GM12878 (cell line): ENCODE results near the gene WDR93. TPM values are rescaled to one million over a fixed set of nuclear protein-coding genes. Genes with fewer than 3 reads are reported as not detected.

Experiments
- ATAC-seq: fragments of 200-7000 bp; cut with Tn5 transposase; 3 replicates; pipeline ENCODE4 v1.9.1; 2020; ENCODE audit warnings: mild to moderate bottlenecking, moderate library complexity
- BruUV-seq: library from RNA; stranded (reverse); fragments of 400-500 nt; replicated peaks from 2 replicates; lab custom pipeline; 2021; lab: Mats Ljungman, UMichigan
- CTCF ChIA-PET: fragments of 300-600 bp; sonication (Branson Sonifier 250); formaldehyde crosslinking; extraction: SDS; loops from one replicate; lab custom pipeline; 2021; ENCODE audit warnings: inconsistent platforms; lab: Yijun Ruan, JAX
- POLR2A ChIA-PET: fragments of 350-600 bp; formaldehyde crosslinking; extraction: SDS; loops from one replicate; lab custom pipeline; 2021; ENCODE audit warnings: inconsistent platforms; lab: Charles Lee
- RAD21 ChIA-PET: fragments of 300-600 bp; sonication (Branson Sonifier 250); formaldehyde crosslinking; loops from one replicate; lab custom pipeline; 2023; ENCODE audit warnings: antibody characterized with exemption; ENCODE audit not compliant: unreplicated experiment; lab: Charles Lee
- SMC1A ChIA-PET: fragments of 300-600 bp; sonication (Branson Sonifier 250); formaldehyde crosslinking; loops from one replicate; lab custom pipeline; 2023; ENCODE audit not compliant: unreplicated experiment, uncharacterized antibody; lab: Charles Lee
- DNase-seq: peaks from one replicate; pipeline ENCODE4 v3.0.0-alpha.2; 2011; ENCODE audit warnings: low read depth, low spot score
- FAIRE-seq: peaks from 3 replicates; lab custom pipeline; 2011; peaks lifted over from hg19 to GRCh38; lab: Jason Lieb, UNC
- H2AFZ ChIP-seq: 2 replicates; pipeline ENCODE4 v1.6.0; 2011; ENCODE audit warnings: low read depth, low read length, control low read depth; ENCODE audit not compliant: control insufficient read depth
- H3K27ac ChIP-seq: 2 replicates; pipeline ENCODE4 v1.5.1; 2011; ENCODE audit warnings: control low read depth; ENCODE audit not compliant: control insufficient read depth, insufficient read depth
- H3K27me3 ChIP-seq, 2 experiments: replicated peaks in 1 of 2; 2 replicates each; pipeline versions ENCODE4 v1.6.0 to v1.6.1; 2011; ENCODE audit warnings: low read length in 1 of 2; ENCODE audit not compliant: control insufficient read depth in 2 of 2, insufficient read depth in 2 of 2
- H3K36me3 ChIP-seq, 2 experiments: 2 replicates each; pipeline ENCODE4 v1.5.1; 2011; ENCODE audit warnings: low read length in 1 of 2; ENCODE audit not compliant: control insufficient read depth in 2 of 2, insufficient read depth in 2 of 2
- H3K4me1 ChIP-seq: 2 replicates; pipeline ENCODE4 v1.6.1; 2011; ENCODE audit warnings: mild to moderate bottlenecking, low read length, moderate library complexity, mixed read lengths; ENCODE audit not compliant: control insufficient read depth, insufficient read depth
- H3K4me2 ChIP-seq: 2 replicates; pipeline ENCODE4 v1.6.0; 2011; ENCODE audit warnings: control low read depth; ENCODE audit not compliant: control insufficient read depth, insufficient read depth
- H3K4me3 ChIP-seq: fragments of 200-600 bp; sonication (generic); 2 replicates; pipeline ENCODE4 v1.5.1; 2016
- H3K79me2 ChIP-seq: 2 replicates; pipeline ENCODE4 v1.6.0; 2011; ENCODE audit warnings: low read length; ENCODE audit not compliant: control insufficient read depth, insufficient read depth
- H3K9ac ChIP-seq: 2 replicates; pipeline ENCODE4 v1.8.0; 2011; ENCODE audit warnings: low read length, control low read depth, mixed read lengths; ENCODE audit not compliant: control insufficient read depth, insufficient read depth
- H3K9me3 ChIP-seq: replicated peaks from 3 replicates; pipeline ENCODE4 v1.5.1; 2011; ENCODE audit warnings: mild to moderate bottlenecking, low read length; ENCODE audit not compliant: control insufficient read depth, insufficient read depth
- H4K20me1 ChIP-seq: 2 replicates; pipeline ENCODE4 v1.6.0; 2011; ENCODE audit not compliant: control insufficient read depth, insufficient read depth
- IKZF2 ChIP-seq, 2 experiments: fragments of 450-650 bp; IDR thresholded peaks; 2 replicates each; pipeline ENCODE4 v1.6.1; 2017; ENCODE audit warnings: mild to moderate bottlenecking in 2 of 2, moderate library complexity in 2 of 2
- NBN ChIP-seq: fragments of 450-650 bp; IDR thresholded peaks from 2 replicates; pipeline ENCODE4 v1.6.1; 2016
- TCF7 ChIP-seq: IDR thresholded peaks from 2 replicates; pipeline ENCODE4 v1.6.1; 2014; ENCODE audit warnings: antibody characterized with exemption, borderline replicate concordance
- ZSCAN29 ChIP-seq: fragments of 450-650 bp; IDR thresholded peaks from 2 replicates; pipeline ENCODE4 v1.6.1; 2017; ENCODE audit warnings: mild to moderate bottlenecking, moderate library complexity
- WGBS: methylation state at CpG from one replicate; pipeline ENCODE4 v1.1.6; 2016; ENCODE audit warnings: low lambda C conversion rate; ENCODE audit not compliant: insufficient replicate concordance, insufficient coverage; ENCODE audit errors: missing lambda C conversion rate; 5-methylcytosine and 5-hydroxymethylcytosine counted together
- in situ Hi-C: fragments of 300-500 bp; cut with MboI; formaldehyde crosslinking; loops from 9 replicates; pipeline ENCODE4 v1.14.3; 2018; ENCODE audit warnings: mixed read lengths
- intact Hi-C: fragments of 100-400 bp; cut with micrococcal nuclease; formaldehyde crosslinking; loops from one replicate; pipeline ENCODE4 v1.14.2; 2022; ENCODE audit not compliant: unreplicated experiment
- polyA plus RNA-seq, 11 experiments: library from polyadenylated mRNA; depleted of rRNA in 4 of 11; unstranded in 6 of 11; stranded (reverse) in 5 of 11; fragments of >200 nt; fragmentation: Nextera tagmentation in 4 of 11; fragmentation: Illumina TruSeq in 1 of 11; extraction: Ambion mirVana in 4 of 11; extraction: Trizol in 1 of 11; gene quantifications; 1 replicate in 1 of 11; 2 replicates in 10 of 11; pipeline versions ENCODE4 v1.2.1 to v1.2.3, GENCODE V29; 2011 to 2016; ENCODE audit warnings: inconsistent platforms in 2 of 11, missing spikeins in 2 of 11, low read depth in 1 of 11
- total RNA-seq, 4 experiments: library from RNA; depleted of rRNA in 3 of 4; stranded (reverse); fragments of >200 nt in 3 of 4; fragmentation: Illumina TruSeq in 1 of 4; extraction: Trizol in 1 of 4; gene quantifications; 2 replicates each; pipeline versions ENCODE4 v1.2.1 to v1.2.3, GENCODE V29; 2013 to 2021

Gene WDR93
- total and polyA plus RNA-seq, 10 of the 15 experiments (the other 5 are each of a cell fraction or from before 2014, with no cell fraction given) = not detected

- H3K79me2 ChIP-seq = no peaks in the 10 kb centered on the region
- H3K9ac ChIP-seq = no peak overlapping the region
- peaks cover 0 to 4% of the 10 kb centered on the region in 2 experiments; a peak in 2 of 4 replicates for H3K27me3 ChIP-seq
- no peak overlapping the region for H3K4me2 ChIP-seq
- no peaks in the 10 kb centered on the region for H4K20me1 ChIP-seq
- H3K36me3 ChIP-seq = no peaks in the 10 kb centered on the region
- BruUV-seq = no TSS peak
- H3K4me3 ChIP-seq = no peak overlapping the region
- in situ Hi-C loops (no loop called here), intact Hi-C loops (no loop called here)
- SMC1A ChIA-PET = no interaction called here
- H2AFZ ChIP-seq = no peak overlapping the region
- no peaks in the 10 kb centered on the region for H3K9me3 ChIP-seq
- DNase-seq (no peak), ATAC-seq (no peak), FAIRE-seq (no peak)
- CTCF ChIA-PET = no interaction called here
- RAD21 ChIA-PET = interaction anchor here (0.6 kb wide), 1 partner anchor 36 kb away, joined by 3 read pairs; no protein-coding TSS in a partner anchor
- no peak overlapping the region for H3K27ac ChIP-seq
- H3K4me1 ChIP-seq = peaks cover 7% of the 10 kb centered on the region
- TF ChIP-seq ZSCAN29 = no peak
- no peak for TF ChIP-seq NBN
- 70% methylated on average over 8 of the region's 9 CpGs for WGBS
- POLR2A ChIA-PET = no interaction called here
These were observed 55.8 kb downstream of the WDR93 start for GRCh38 chr15:89746386-89746780.

DNA sequence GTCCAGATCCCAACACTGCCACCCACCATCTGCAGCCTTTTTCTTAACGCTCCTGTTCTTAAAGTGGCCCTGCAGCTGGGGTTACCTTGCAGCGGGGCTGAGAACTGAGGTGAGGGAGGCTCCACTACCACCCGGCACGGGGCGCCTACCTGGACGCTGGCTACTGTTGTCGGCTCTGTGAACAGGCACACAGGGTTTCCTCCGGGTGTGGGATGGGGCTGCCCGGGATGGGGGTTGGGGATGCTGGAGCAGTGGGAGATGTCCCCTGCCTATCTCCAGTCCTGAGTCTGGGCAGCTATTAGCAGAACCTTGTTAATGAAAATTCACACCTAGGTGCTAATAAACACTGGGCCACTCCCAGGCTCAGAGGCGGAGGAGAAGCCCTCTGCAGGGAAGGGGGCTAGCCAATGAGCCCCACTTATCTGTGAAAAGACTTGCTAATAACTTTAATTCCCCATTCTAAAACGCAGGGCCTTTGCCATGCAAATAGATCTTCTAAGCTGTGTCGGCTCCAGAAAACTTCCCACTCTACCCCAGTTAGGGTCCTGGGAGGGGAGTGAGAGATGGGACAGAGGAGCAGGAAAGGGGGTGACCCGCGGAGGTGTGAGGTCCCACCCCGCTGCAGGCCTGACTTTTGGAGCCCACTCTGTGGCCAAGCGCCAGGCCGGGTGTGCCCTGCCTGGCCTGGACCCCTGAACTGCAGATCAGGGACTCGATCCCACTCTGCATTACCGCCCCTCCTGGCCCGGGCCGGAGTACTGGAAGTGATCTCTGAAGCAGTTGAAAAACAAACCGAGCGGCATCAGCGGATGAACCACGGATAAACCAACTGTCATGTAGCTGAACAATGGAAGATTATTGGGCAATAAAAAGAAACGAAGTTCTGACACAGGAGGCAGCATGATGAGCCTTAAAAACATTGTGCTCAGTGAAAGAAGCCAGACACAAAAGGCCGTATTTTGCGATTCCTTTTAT is 57.4 kb downstream of the WDR93 start:
- H3K4me3 ChIP-seq = no peak overlapping the region
- SMC1A ChIA-PET = interaction anchor here (0.9 kb wide), 1 partner anchor 323 kb away, joined by 4 read pairs; no protein-coding TSS in a partner anchor
- no peaks in the 10 kb centered on the region for H3K36me3 ChIP-seq
- TF ChIP-seq NBN (no peak), IKZF2 (IDR thresholded peaks at IDR 0.05) (no peak), TCF7 (no peak)
- TF ChIP-seq, all 136 proteins: peak for 0
- Histone ChIP-seq H3K9me3 (no peaks in the 10 kb centered on the region), H3K79me2 (no peaks in the 10 kb centered on the region), H2AFZ (no peak overlapping the region), H3K27ac (no peak overlapping the region), H3K9ac (no peak overlapping the region), H3K4me2 (no peak overlapping the region), H3K27me3 (peaks cover 0 to 4% of the 10 kb centered on the region in 2 experiments; a peak in 2 of 4 replicates), H3K4me1 (peaks cover 9% of the 10 kb centered on the region), H4K20me1 (no peaks in the 10 kb centered on the region)
- BruUV-seq = no TSS peak
- intact Hi-C loops (no loop called here), in situ Hi-C loops (no loop called here)
- ChIA-PET POLR2A (interaction anchor here (1.0 kb wide), 1 partner anchor 8 kb away, joined by 3 read pairs; no protein-coding TSS in a partner anchor), RAD21 (interaction anchor here (1.4 kb wide), 1 partner anchor 8 kb away, joined by 3 read pairs; no protein-coding TSS in a partner anchor), CTCF (interaction anchor here (1.0 to 2.6 kb wide), 3 partner anchors 8 to 127 kb away, joined by 3 to 9 read pairs (median 7); no protein-coding TSS in a partner anchor)
- WGBS = 83% methylated on average over 28 of the region's 28 CpGs
- DNase-seq (no peak), ATAC-seq (no peak), FAIRE-seq (no peak)
